CD1c-positive myeloid dendritic cell (primary cell): ENCODE measurements around the gene TACC2.
"Not testable (repeated sequence)": the region's sequence is repeated elsewhere in the genome, so short reads cannot be mapped to it uniquely, and the experiment has no call there.

ENCODE experiments used
- DNase-seq: peaks from one replicate; pipeline ENCODE4 v3.0.0-alpha.2; 2016; ENCODE audit errors: extremely low spot score

Gene TACC2

DNA sequence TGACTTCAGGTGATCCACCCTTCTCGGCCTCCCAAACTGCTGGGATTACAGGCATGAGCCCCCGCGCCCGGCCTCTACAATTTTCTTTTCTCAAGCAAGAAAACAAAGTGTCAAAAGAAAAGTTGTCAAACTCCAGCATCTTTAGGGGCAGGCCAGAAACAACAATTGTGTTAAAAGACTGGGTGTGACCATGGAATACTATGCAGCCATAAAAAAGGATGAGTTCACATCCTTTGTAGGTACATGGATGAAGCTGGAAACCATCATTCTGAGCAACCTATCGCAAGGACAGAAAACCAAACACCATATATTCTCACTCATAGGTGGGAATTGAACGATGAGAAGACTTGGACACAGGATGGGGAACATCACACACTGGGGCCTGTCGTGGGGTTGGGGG lies 34.3 kb downstream of the TACC2 start:
- not testable (repeated sequence) for DNase-seq

GRCh38 chr10:122029499-122030199 lies 40.7 kb downstream of the TACC2 start:
- DNase-seq: no peak

GRCh38 chr10:122030200-122030552 lies 41.2 kb downstream of the TACC2 start:
- DNase-seq: no peak

GRCh38 chr10:122033224-122033926 lies 44.4 kb downstream of the TACC2 start:
- no peak for DNase-seq

DNA sequence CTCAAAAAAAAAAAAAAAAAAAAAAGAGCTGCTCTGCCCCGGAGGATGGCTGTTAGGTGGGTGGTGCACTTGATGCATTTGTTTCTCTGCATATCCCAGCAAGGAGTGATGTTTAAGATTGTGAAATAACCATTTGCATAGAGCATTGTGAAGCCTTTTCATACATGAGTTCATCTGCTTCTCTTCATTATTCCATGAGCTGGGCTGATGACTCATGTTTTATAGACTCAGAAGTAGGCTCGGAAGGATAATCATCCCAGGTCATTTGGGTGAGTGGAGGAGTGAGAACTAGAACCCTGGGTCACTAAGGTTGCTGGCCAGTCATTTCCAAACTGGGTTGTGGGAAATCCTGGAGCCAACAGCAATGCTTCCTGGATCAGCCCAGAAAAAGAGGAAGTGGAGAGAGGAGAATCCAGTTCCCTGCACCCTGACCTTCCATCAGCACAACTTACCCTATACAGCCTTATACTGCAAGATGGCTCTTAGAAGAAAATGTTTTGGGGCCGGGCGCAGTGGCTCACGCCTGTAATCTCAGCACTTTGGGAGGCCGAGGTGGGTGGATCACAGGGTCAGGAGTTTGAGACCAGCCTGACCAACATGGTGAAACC lies 45.3 kb downstream of the TACC2 start:
- no peak for DNase-seq

GRCh38 chr10:122040786-122041185 lies 51.8 kb downstream of the TACC2 start:
- no peak for DNase-seq

DNA sequence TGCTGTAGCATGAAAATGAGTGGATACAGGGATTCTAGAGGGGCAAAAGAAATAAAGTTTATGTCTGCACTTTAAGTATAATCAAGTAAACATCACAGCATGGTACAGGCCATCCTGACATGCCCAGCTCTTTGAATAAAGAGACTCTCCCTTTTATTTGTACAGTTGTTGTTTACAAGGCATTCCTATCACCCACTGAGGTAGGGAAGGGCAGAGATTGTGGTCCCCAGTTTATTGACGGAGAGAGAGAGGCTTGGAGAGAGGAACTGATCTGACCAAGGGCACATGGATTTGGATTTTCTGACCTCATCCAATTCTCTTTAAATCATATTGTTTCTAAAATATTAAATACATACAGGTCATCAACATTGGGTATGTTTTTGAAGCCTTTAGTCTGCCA lies 53.9 kb downstream of the TACC2 start:
- no peak for DNase-seq

- no peak for DNase-seq
Observed at GRCh38 chr10:122044045-122044661, 55.2 kb downstream of the TACC2 start.

DNA sequence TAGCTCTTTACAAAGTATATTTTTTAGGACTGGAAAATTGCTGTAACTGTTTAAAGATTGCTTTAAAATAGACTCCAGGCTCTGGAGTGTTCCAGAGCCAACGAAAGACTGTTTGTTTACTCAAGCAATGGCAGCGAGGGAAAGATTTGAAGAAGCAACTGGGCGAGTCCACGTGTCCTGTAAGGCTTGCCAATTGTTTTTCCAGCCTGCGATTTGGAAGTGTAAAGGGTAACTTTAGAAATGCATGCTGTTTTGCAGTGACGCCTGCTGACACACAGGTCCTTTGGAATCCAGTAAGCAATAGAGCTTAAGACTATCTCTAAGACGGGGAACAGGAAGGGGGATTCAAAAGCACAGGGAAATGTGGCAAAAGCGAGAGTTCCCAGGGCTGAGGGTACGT lies 55.8 kb downstream of the TACC2 start:
- DNase-seq: no peak

GRCh38 chr10:122045212-122045611 lies 56.2 kb downstream of the TACC2 start:
- no peak for DNase-seq

DNA sequence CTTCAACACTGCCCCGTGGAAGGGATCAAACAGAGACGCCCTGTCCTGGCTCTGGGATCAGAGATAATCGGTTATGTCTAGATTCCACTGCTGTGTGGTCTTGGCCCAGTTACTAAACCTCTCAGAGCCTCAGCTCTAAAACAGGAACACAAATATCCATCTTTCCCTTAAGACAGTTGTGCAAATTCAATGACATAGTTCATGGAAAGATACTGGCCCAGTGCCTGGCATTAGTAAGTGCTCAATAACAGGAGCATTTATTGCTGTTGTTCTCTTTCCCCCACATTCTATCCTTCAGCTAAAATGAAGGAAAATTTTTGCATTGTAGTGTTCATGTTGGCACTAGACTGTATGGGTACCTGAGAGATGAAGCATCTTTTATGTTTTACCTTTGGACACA lies 58.6 kb downstream of the TACC2 start:
- DNase-seq: no peak

GRCh38 chr10:122049076-122049475 lies 60.1 kb downstream of the TACC2 start:
- no peak for DNase-seq

DNA sequence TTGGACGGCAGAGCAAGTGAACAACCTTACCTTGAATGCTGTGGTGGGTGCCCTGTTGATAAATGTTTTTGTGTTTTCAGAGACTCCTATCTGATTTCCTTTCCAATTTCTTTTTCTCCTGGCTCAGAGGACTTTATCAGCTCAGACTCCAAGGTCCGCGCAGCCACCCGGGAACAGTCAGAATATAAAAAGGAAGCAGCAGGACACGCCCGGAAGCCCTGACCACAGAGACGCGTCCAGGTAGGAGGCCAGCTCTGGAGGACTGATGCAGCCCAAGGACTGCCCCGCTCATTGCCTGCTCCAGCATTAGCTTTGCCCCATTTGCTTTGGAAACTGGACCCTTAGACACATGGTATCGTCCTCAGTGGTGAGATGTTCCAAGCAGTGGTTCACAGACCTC lies 61.3 kb downstream of the TACC2 start:
- DNase-seq: no peak

DNA sequence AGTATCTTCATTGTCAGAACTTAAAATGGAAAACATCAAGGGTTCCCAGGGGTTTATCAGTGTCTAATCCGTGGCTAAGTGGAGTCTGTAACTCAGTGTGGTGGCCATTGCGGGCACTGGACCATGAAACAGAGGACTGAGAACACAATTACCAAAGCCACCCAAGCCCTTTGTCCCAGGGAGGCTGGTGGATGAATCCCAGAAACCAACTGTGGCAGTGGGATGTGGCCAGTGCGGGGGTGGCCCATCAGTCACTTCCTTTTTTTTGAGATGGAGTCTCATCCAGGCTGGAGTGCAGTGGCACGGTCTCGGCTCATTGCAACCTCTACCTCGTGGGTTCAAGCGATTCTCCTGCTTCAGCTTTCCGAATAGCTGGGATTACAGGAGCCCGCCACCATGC lies 61.8 kb downstream of the TACC2 start:
- no peak for DNase-seq

- DNase-seq: no peak
Observed at GRCh38 chr10:122051609-122052385, 62.8 kb downstream of the TACC2 start.

- no peak for DNase-seq
Observed at GRCh38 chr10:122052701-122053100, 63.7 kb downstream of the TACC2 start.

DNA sequence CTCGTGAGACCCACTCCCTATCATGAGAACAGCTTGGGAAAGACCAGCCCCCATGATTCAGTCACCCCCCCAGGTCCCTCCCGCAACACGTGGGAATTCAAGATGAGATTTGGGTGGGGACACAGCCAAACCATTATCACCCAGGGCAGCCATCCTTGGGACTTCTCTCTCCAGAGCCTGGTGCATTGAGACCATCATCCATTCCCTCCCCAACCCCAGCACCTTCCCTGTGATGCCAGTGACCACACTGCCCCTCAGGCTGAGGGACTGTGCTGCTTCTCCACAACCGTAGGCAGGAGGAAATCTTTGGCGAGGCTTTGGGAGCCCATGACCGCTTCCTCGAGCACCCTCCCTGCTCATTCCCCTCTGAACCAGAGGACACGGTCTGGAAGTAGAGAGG lies 64.4 kb downstream of the TACC2 start:
- DNase-seq: no peak

DNA sequence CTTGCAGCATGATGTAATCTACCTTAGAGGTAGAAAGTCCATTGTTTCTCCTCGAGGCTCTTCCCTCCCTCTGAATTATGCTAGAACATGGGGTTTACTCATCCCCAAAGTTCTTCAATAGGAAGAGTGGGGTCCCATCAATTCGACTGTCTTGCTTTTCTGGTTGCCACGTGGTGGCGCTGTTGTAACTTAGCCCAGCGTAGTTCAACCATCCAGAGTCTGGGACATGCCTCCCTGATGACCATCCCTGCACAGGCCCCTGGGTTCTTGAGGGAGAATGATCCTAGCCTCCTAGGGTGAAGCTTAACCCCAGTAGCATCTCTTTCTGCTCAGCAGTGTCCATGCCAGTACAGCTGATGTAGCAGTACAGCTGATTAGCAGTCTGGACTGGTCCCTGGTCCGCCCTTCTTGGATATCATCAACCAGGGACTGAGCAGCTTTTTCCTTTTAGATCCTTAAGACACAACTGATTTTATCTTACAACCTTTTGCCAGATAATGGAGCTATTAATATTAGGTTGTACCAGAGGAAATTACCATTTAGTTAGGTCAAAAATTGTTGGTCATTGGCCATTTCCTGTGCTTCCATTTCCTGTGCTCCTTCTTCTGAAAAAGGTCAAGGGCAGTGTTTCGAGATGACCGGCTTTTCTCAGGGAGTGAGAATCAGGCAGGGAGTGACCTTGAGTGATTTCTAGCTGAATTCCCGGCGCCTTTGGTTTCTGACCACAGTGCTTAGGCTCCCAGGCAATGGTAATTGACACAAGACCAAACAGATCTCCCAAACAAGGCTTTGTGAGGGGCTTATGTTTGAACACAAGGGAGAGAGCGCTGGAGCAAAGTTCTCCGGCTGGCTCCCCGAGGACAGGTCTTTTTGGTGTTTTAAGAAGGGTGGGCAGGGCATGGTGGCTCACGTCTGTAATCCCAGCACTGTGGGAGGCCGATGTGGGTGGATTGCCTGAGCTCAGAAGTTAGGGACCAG lies 65.4 kb downstream of the TACC2 start:
- no peak for DNase-seq

DNA sequence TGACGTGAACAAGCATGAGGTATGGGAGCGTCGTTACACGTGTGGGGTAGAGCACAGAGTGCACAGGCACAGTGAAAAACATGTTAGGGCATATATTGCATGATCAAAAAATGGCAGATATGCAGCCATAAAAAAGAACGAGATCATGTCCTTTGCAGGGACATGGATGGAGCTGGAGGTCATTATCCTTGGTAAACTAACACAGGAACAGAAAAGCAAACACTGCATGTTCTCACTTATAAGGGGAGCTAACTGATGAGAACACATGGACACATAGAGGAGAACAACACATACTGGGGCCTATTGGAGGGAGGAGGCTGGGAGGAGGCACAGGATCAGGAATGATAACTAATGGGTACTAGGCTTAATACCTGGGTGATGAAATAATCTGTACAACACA lies 66.3 kb downstream of the TACC2 start:
- no peak for DNase-seq

DNA sequence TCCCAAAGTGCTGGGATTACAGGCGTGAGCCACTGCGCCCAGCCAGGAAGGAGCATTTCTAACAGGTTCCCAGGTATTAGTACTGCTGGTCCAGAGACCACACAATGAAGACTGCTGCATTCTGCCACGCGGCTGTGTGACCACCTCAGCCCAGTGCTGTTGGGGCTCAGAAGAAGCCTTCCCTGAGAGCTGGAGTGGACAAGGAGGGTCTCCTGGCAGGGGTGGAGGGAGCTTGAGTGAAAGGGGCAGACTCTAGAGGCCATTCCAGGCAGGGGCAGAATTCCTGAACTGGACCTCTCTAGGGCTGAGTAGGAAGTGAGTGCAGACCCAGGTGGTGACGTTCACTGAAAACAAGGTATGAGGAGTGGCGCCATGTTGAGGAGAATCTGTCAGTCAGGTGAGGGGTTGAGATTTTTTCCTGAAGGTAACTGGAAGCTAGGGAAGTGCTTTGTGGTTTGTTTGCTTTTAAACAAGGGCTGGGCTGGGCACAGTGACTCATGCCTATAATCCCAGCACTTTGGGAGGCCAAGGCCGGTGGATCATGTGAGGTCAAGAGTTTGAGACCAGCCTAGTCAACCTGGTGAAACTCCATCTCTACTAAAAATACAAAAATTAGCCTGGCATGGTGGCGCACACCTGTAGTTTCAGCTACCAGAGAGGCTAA lies 67.6 kb downstream of the TACC2 start:
- no peak for DNase-seq
